HepG2 (cell line): ENCODE measurements around the gene CST3. TPM values are rescaled to one million over a fixed set of nuclear protein-coding genes. Genes with fewer than 3 reads are reported as not detected.

Experiments
- ARID4A ChIP-seq: sonication (generic); formaldehyde crosslinking; IDR thresholded peaks from 2 replicates; pipeline ENCODE4 v1.5.0; 2020; ENCODE audit warnings: mild to moderate bottlenecking, missing genetic modification reagents, borderline replicate concordance
- DR1 ChIP-seq: sonication (generic); formaldehyde crosslinking; IDR thresholded peaks from 2 replicates; pipeline ENCODE4 v1.8.0; 2021; ENCODE audit warnings: mild to moderate bottlenecking, missing genetic modification reagents, inconsistent platforms
- FUBP1 ChIP-seq: sonication (generic); formaldehyde crosslinking; IDR thresholded peaks from 2 replicates; pipeline ENCODE4 v1.5.1; 2020; ENCODE audit warnings: missing genetic modification reagents, mild to moderate bottlenecking, borderline replicate concordance
- NCOR1 ChIP-seq: fragments of 200-600 bp; sonication (generic); IDR thresholded peaks from 2 replicates; pipeline ENCODE4 v1.7.0; 2017; ENCODE audit warnings: antibody characterized with exemption, low read length, borderline replicate concordance
- NFE2L1 ChIP-seq: sonication (generic); formaldehyde crosslinking; IDR thresholded peaks from 2 replicates; pipeline ENCODE4 v1.4.0; 2020; ENCODE audit warnings: missing genetic modification reagents, mild to moderate bottlenecking, borderline replicate concordance
- RBFOX2 ChIP-seq: fragments of 200-400 bp; formaldehyde crosslinking; IDR thresholded peaks from 2 replicates; pipeline ENCODE4 v1.6.1; 2017; ENCODE audit warnings: low read depth, mild to moderate bottlenecking, low read length
- SALL1 ChIP-seq: sonication (generic); formaldehyde crosslinking; IDR thresholded peaks from 2 replicates; pipeline ENCODE4 v1.8.0; 2022; ENCODE audit warnings: mild to moderate bottlenecking, missing genetic modification reagents
- SAP130 ChIP-seq: IDR thresholded peaks from 2 replicates; pipeline ENCODE4 v1.6.1; 2016; ENCODE audit warnings: low read depth
- SETDB1 ChIP-seq: sonication (generic); formaldehyde crosslinking; IDR thresholded peaks from 2 replicates; pipeline ENCODE4 v1.5.1; 2020; ENCODE audit warnings: missing genetic modification reagents, mild to moderate bottlenecking, borderline replicate concordance
- ZFP37 ChIP-seq: sonication (generic); formaldehyde crosslinking; IDR thresholded peaks from 2 replicates; pipeline ENCODE4 v1.4.0; 2020; ENCODE audit warnings: missing genetic modification reagents, borderline replicate concordance
- ZFYVE20 ChIP-seq: sonication (generic); formaldehyde crosslinking; IDR thresholded peaks from 2 replicates; pipeline ENCODE4 v1.8.0; 2023; ENCODE audit warnings: low read depth, mild to moderate bottlenecking, moderate library complexity, missing genetic modification reagents, borderline replicate concordance
- ZNF281 ChIP-seq: sonication (generic); formaldehyde crosslinking; IDR thresholded peaks from 2 replicates; pipeline ENCODE4 v1.4.0; 2020; ENCODE audit warnings: missing genetic modification reagents, borderline replicate concordance
- ZNF331 ChIP-seq: sonication (generic); formaldehyde crosslinking; IDR thresholded peaks from 2 replicates; pipeline ENCODE4 v1.4.0; 2020; ENCODE audit warnings: missing genetic modification reagents
- ZNF777 ChIP-seq: sonication (generic); formaldehyde crosslinking; IDR thresholded peaks from 2 replicates; pipeline ENCODE4 v1.4.0; 2020; ENCODE audit warnings: missing genetic modification reagents
- polyA plus RNA-seq, 8 experiments: library from polyadenylated mRNA; depleted of rRNA in 3 of 8; stranded (reverse) in 7 of 8; unstranded in 1 of 8; fragments of >200 nt; fragmentation: Illumina TruSeq in 4 of 8; extraction: Trizol in 4 of 8; gene quantifications; 2 replicates each; pipeline versions ENCODE4 v1.2.1 to v1.2.3, GENCODE V29; 2011 to 2016; ENCODE audit warnings: low read depth in 4 of 8, missing spikeins in 1 of 8, mixed read lengths in 1 of 8; ENCODE audit not compliant: insufficient read depth in 1 of 8
- total RNA-seq, 5 experiments: library from RNA; depleted of rRNA; stranded (reverse); fragments of >200 nt; fragmentation: Illumina TruSeq; extraction: Trizol; gene quantifications; 2 replicates each; pipeline ENCODE4 v1.2.3, GENCODE V29; 2016; ENCODE audit warnings: low read depth in 1 of 5
- TF ChIP-seq, protein P1 (sequence below): sonication (generic); formaldehyde crosslinking; IDR thresholded peaks from 2 replicates; pipeline ENCODE4 v1.5.1; 2020; ENCODE audit warnings: mild to moderate bottlenecking, moderate library complexity, missing genetic modification reagents

CST3 gene
- total and polyA plus RNA-seq, 2 of the 13 experiments (the other 11 are each of a cell fraction or from before 2014, with no cell fraction given) = 690 to 1,005 TPM

DNA sequence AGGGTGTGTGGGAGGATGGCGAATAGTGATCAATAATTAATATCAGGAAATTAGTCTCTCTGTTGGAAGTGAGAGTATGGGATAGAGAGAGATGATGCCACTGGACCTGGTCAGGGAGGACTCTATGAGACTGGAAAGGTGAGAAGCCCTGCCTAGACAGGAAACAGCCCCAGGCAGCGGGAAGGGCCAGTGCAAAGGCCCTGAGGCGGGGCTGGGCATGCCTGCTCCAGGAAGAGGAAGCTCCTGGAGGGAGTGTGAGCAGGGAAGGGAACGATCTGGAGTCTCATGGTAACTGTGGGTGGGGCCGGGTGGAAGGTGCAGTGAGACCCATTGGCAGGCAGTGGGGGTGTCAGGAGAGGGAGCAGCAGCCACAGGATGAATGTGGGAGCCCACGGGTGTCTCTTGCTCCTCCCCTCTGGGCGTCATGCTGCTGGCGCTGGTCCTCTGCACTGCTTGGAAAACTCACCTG, 1.8 kb upstream of the CST3 start (continued):
- TF ChIP-seq ZNF331 (CRISPR knock-in tag) (0 out of 2 replicates have a peak, but pooled peaks have one; percentile 37), ZNF281 (CRISPR knock-in tag) (peak; percentile 2; the same call in 1 of the 2 replicates), ZNF777 (CRISPR knock-in tag) (no peak), SALL1 (CRISPR knock-in tag) (peak; percentile 28; the same call in 1 of the 2 replicates), SAP130 (CRISPR knock-in tag) (no peak), FUBP1 (CRISPR knock-in tag) (no peak), NFE2L1 (CRISPR knock-in tag) (no peak), RBFOX2 (peak; percentile 41), DR1 (CRISPR knock-in tag) (no peak), ZFP37 (CRISPR knock-in tag) (0 out of 2 replicates have a peak, but pooled peaks have one; percentile 62), SETDB1 (CRISPR knock-in tag) (no peak), ZFYVE20 (CRISPR knock-in tag) (no peak), ARID4A (CRISPR knock-in tag) (0 out of 2 replicates have a peak, but pooled peaks have one; percentile 20), NCOR1 (no peak)
- TF ChIP-seq, protein P1, sequence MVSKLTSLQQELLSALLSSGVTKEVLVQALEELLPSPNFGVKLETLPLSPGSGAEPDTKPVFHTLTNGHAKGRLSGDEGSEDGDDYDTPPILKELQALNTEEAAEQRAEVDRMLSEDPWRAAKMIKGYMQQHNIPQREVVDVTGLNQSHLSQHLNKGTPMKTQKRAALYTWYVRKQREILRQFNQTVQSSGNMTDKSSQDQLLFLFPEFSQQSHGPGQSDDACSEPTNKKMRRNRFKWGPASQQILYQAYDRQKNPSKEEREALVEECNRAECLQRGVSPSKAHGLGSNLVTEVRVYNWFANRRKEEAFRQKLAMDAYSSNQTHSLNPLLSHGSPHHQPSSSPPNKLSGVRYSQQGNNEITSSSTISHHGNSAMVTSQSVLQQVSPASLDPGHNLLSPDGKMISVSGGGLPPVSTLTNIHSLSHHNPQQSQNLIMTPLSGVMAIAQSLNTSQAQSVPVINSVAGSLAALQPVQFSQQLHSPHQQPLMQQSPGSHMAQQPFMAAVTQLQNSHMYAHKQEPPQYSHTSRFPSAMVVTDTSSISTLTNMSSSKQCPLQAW (CRISPR knock-in tag) = peak; percentile 4; the same call in 1 of the 2 replicates
